GM19438 (cell line): ENCODE results near the gene UBE3B.

Experiments used
- ATAC-seq: cut with Tn5 transposase; IDR thresholded peaks from one replicate; pipeline ENCODE4 v1.9.1; 2021; ENCODE audit warnings: low read depth; ENCODE audit not compliant: unreplicated experiment

The UBE3B gene

GRCh38 chr12:109492371-109492770 is 14.9 kb downstream of the UBE3B start:
- ATAC-seq: no peak

DNA sequence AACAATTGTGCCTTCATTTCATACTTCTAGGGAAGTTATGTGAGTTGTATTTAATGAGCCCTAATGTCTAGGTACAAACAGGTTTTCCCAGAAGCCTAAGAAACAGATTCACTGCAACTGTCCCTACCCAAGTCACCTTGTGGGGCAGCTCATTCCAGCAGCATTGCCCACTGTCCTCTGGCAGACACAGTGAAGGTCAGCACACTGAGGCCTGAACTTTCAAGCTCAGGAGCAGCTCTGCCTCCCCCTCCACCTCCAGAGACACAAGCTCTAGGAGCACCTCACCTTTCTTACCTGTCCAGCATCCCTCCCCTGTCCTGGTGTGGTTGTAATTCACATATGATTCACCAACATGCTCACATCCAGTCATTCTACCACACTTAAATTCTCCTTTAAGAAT is 15.7 kb downstream of the UBE3B start:
- ATAC-seq: no peak

- no peak for ATAC-seq
These were observed 16.5 kb downstream of the UBE3B start for GRCh38 chr12:109493938-109494337.

- ATAC-seq: no peak
These were observed 17.0 kb downstream of the UBE3B start for GRCh38 chr12:109494348-109494881.

DNA sequence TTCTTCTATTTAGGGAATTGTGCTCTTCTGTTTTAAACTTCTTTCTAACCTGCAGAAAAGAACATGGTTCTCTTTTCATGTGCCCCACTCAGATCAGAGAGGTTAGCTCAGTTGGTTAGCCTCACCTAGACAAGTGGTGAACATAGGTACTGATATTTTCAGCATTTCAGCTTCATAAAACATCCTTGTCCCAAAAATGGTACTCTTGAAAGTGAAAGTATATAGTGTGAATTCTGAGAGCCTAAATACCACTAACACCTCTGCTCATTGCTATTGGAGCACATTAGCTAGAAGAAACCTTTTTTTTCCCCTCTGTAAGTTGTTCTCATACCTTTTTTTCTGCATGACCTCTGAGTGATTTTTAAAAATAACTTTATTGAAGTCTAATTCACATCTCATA is 17.6 kb downstream of the UBE3B start:
- no peak for ATAC-seq

GRCh38 chr12:109496306-109496705 is 18.9 kb downstream of the UBE3B start:
- ATAC-seq: no peak

DNA sequence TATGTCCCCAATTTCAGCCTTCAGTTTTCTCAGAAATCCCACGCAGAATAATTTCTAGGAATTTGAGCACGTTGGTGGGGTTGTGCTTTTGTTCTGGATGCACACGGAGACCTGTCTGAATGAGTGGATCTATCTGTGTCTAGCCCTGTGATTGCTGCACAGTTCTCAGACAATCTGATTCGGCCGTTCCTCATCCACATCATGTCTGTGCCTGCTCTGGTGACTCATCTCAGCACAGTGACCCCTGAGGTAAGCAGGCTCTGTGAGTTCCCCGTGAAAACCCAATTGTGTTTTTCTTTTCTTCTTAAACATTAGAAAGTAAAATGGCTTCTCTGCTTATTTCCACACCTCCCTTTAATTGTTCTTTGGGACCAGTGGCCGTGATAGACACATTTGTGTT is 20.2 kb downstream of the UBE3B start:
- ATAC-seq: no peak

DNA sequence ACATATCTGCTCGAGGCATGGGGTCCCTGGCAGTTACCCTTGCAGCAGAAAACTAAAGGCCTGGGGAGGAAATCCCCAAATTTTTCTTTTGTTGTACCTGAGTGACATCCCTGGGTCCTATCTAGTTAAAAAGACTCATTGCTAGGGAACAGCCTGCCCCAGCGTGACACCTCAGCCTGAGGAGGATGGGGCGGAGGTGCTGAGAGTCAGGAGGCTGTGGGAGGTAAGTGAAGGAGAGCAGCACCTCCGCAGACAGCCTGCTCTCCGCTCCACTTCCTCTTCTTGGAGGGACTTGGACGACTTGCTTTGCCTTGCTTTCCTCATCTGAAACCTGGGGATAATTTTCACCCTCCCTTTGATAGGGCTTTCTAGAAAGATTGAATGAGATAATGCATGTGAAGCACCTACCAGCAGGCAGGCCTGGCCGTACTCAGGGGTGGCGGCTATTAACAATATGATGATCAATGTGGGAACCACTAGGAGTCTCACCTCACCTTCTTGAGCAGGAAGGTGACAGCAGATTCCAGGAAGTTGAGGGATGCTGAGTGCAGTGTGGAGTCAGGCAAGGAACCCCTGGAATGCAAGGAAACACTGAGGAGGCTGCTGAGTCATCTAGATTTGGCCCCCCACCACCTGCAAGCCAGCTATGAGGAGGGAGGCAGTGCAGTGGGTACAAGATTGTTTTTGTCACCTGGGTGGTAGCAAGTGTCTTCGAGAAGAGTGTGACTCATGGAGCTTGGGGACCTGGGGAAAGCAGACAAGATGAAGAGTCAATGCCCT is 23.2 kb downstream of the UBE3B start:
- ATAC-seq: no peak

DNA sequence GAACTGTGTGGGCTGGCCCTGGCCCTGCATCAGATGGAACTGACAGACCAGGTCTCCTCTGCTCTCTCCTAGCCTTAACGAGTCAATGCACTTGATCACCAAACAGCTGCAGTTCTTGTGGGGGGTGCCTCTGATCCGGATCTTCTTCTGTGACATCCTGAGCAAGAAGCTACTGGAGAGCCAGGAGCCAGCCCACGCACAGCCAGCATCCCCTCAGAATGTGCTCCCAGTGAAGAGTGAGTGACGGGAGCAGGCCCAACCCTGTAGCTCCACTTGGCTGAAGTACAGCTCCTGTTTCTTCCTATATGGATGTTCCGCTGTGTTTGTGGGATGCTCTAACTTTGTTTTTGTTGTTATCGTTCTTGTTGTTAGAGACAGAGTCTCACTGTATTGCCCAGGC is 23.9 kb downstream of the UBE3B start:
- ATAC-seq: no peak

GRCh38 chr12:109502332-109502731 is 24.9 kb downstream of the UBE3B start:
- no peak for ATAC-seq

GRCh38 chr12:109503611-109504010 is 26.2 kb downstream of the UBE3B start:
- ATAC-seq: no peak

DNA sequence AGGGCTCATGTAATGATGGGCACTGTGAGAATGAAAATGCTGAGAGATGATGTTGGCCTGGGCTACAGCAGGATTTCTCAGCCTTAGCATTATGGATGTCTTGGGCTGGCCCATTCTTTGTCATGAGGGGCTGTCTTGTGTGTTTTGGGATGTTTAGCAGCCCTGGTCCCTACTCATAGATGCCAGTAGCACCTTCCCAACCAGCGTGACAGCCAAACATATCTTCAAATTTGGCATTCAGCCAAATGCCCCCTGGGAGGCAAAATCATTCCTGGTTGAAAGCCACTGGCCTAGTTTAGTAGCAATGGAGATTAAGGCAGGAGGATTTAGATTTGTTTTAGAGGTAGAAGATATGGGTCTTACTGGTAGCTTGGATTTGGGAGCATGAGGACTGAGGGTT is 26.6 kb downstream of the UBE3B start:
- no peak for ATAC-seq

GRCh38 chr12:109510196-109510595 is 32.8 kb downstream of the UBE3B start:
- no peak for ATAC-seq

- no peak for ATAC-seq
These were observed 35.2 kb downstream of the UBE3B start for GRCh38 chr12:109512608-109513007.

- no peak for ATAC-seq
These were observed 35.6 kb downstream of the UBE3B start for GRCh38 chr12:109513051-109513450.

GRCh38 chr12:109513977-109514376 is 36.5 kb downstream of the UBE3B start:
- ATAC-seq: no peak

GRCh38 chr12:109517619-109518018 is 40.2 kb downstream of the UBE3B start:
- ATAC-seq: no peak

DNA sequence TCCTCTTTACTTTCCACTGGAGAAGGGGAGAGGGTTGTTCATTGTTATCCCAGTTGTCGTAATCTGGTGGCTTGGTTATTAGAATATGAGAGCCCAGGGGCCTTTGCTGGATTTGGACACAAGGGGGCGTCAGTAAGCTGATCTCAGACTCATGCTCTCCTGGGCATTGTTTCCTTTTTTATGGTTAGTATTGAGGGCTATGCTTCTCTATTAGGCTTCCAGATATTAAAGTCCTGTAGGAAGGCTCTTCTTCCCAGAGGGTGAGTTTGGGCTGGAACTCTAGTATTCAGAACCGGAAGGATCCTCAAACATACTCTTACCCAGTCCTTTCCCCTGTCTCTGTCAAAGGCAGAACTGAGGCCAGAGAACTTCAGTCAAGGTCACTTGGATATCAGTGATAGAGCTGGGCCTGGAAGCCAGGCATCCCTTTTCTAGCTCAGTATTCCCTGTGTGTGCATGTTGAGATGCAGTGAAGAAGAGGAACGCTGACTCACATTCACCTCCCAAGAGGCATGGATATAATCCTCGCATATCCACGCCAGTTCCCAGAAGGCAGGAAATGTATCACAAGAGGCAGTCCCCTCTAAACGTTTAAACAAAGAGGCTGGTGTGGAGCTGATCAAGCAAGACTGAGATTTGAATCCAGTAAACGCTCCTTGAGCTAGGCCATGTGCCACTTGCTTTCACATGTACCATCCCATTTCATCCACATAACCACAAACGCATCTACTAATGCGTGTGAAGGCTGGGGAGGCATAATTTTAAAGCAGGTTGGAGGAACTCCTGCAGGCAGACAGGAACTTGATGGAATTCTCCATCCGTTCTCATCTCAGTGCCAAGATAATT is 41.6 kb downstream of the UBE3B start:
- ATAC-seq: no peak

GRCh38 chr12:109519787-109520186 is 42.4 kb downstream of the UBE3B start:
- no peak for ATAC-seq

GRCh38 chr12:109521831-109522230 is 44.4 kb downstream of the UBE3B start:
- ATAC-seq: no peak

DNA sequence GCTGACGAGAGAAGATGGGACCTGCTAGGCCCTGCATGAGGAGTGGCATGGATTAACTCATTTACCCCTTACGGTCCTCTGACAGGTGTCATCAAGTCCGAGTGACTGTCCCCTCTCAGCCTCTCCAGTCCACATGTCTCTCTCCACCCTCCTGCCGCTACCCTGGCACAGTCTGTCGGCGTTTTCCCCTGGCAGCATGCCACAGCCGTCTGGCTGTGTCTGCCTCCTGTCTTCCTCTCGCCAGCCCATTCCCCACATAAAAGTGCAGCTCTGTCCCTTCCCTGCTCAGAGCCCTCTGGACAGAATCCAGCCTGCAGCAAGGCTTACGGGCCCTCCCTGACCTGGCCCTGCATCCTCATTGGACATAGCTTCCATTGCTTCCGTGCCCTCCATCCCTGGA is 45.6 kb downstream of the UBE3B start:
- ATAC-seq: no peak

DNA sequence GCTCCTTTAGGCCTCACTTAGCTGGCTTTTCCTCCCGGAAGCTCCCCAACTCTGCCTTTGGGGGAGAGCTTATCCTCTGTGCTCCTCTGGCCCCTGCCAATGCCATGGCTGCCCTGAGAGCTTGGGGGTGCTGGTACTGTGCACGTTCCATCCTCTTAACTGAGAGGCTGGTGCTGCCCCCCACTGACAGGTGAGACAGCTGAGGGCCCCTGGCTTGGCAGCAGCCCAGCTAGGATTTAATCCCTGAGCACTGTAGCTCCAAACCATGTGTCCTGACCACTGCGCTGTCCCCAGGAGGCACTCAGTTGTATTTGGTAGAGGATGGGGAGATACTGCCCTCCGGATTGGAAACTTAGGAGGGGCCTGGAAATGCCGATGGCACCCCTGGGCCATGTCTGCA is 46.1 kb downstream of the UBE3B start:
- ATAC-seq: no peak
